Measurements from ENCODE around the gene ERICH3.
"Not testable (repeated sequence)": the region's sequence is repeated elsewhere in the genome, so short reads cannot be mapped to it uniquely, and the experiment has no call there.

The ERICH3 gene

DNA sequence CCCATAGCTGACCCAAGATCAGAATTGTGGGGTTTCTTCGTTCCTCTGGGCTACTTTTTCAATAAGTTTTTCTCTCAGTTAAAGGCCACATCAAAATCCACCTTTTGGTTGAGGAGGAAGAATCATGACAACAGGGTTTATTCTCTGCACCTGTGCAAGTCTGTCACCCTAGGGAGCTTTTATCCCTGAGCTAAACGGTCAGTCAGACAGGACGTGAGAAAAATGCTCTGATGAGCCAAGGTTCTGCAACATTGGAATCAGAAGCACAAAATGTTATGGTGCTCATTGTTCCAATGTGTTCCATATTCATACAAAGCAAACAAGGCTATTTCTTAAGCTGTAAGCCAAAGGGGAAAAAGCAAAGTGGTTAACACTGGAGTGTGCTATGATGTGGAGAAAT is 7.4 kb upstream of the ERICH3 start:
- DNase-seq (ENCODE audit: low read depth), result no peak

DNA sequence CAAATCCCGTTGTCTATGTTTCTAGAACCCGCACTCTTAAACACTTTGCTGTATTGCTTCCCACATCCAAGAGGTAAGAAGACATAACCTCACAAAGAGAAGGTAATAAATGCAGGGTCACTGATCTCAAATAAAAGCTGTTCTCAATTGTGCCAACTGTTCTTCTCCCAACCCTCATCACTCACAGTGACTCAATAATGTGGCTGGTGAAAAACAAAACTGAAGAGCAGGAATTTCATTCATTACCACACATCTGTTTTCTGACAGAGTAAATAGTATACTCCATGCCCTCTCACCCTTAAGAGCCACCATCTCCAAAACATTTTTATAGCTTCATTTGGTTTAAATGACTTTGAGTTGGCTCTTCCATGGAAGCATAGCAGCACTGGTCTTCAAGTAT is 6.2 kb upstream of the ERICH3 start:
- DNase-seq (ENCODE audit: low read depth), result no peak

- no peak for DNase-seq (ENCODE audit: low read depth)
These were observed 4.3 kb upstream of the ERICH3 start for GRCh38 chr1:74677926-74678325.

DNA sequence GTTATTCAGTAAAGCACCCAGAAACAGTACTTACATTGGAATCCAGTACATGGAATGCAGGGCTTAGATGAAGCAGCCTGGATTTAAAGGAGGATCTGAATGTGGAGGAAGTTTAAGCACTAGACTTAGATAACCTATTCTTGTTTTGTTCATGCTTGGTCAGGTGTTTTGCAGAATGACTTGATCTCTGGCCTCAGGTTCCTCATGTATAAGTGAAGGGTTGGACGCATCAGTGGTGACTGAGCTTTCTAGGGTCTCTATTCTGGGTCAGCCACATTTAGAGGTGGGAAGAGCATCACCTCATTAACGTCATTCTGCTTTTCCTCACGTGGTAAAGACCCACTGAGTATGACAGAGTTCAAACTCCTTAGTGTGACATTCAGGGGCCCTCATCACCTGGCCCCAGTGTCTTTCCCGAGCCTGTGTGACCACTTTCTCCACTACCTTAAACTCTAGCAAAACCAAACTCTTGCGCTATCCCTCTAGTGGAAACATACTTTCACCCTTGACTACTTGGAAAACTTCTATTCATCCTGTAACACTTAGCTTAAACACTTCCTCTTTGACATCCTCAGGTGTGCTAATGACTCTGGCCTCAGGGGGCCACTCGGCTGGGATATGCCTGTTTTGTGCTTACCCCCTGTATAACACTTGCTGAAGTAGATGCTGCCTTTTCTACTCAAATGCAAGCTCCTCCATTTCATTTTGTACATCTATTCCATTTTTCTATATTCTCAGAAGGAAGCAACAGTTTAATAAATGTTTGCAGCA is 871 bp upstream of the ERICH3 start:
- DNase-seq (ENCODE audit: low read depth), result no peak

GRCh38 chr1:74670866-74671265 is 2.7 kb downstream of the ERICH3 start:
- not testable (repeated sequence) for DNase-seq (ENCODE audit: low read depth)

GRCh38 chr1:74654708-74655107 is 18.9 kb downstream of the ERICH3 start:
- DNase-seq (ENCODE audit: low read depth), result no peak

- no peak for DNase-seq (ENCODE audit: low read depth)
These were observed 20.9 kb downstream of the ERICH3 start for GRCh38 chr1:74652711-74653139.

DNA sequence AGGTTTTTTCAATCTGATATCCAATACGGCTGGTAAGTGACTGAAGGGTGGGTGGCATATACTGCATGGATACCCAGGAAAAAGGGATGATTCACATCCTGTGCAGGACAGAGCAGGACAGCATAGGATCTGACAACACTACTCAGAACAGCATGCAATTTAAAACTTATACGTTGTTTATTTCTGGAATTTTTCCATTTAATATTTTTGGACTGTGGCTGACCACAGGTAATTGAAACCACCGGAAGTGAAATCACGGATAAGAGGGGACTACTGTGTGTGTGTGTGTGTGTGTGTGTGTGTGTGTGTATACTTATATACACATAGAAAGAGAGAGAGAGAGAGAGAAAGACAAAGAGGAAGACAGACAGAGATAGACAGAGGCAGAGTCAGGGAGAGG is 23.0 kb downstream of the ERICH3 start:
- no peak for DNase-seq (ENCODE audit: low read depth)

GRCh38 chr1:74641876-74642275 is 31.7 kb downstream of the ERICH3 start:
- DNase-seq (ENCODE audit: low read depth), result no peak

DNA sequence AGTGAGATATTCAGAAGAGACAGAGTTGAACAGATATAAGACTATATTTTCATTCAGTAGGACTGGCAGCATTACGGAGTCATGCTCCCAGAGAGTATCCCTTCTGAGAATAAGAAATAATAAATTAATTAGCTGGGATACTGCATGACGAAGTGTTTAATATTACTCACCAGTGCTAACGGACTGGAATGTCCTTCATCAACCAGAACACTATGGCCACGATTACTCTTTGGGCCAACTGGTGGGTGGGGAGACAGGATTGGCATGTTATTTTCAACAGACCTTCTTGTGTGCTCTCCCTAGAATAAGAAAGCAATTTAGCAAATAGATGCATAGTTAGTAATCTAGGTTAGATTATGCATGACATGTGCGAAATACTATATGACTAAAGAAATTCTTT is 32.4 kb downstream of the ERICH3 start:
- DNase-seq (ENCODE audit: low read depth), result no peak

DNA sequence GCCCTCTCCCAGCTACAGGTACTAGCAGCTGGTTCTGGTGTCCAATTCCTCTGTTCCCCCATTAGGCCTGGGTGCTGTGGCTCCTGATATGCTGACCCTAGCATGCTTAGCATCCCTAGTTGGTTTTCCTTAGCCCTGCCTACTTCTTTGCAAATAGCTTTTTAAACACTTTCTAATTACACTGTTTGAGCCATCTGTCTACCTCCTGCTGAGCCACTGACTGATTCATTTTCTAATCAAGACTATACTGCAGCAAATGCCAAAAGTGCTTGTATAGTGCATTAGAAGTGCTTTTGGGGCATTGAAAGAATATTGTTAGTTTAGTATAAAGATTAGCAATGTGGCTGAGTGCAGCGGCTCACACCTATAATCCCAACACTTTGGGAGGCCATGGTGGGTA is 36.3 kb downstream of the ERICH3 start:
- DNase-seq (ENCODE audit: low read depth), result no peak

DNA sequence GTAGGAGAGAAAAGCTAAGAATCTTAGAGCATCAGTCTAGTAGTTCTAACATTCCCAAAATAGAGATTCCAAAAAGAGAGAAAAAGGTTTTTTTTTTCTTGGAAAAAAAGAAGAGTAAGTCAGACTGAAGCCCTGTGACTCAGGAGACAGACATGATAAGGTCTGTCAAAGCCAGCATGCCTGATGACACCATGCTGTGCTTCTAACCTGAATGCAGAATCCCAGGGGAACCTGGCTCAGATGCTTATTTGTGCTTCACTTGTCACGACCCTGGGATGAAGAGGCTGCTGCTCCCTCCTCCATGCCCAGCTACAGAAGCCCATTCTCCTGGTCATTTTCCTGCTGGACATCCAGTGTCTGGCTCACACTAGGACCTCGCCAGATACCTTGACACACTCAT is 44.3 kb downstream of the ERICH3 start:
- no peak for DNase-seq (ENCODE audit: low read depth)

- DNase-seq (ENCODE audit: low read depth), result no peak
These were observed 49.9 kb downstream of the ERICH3 start for GRCh38 chr1:74623716-74624115.

GRCh38 chr1:74620242-74620641 is 53.4 kb downstream of the ERICH3 start:
- DNase-seq (ENCODE audit: low read depth), result no peak

- no peak for DNase-seq (ENCODE audit: low read depth)
These were observed 54.6 kb downstream of the ERICH3 start for GRCh38 chr1:74618974-74619373.

DNA sequence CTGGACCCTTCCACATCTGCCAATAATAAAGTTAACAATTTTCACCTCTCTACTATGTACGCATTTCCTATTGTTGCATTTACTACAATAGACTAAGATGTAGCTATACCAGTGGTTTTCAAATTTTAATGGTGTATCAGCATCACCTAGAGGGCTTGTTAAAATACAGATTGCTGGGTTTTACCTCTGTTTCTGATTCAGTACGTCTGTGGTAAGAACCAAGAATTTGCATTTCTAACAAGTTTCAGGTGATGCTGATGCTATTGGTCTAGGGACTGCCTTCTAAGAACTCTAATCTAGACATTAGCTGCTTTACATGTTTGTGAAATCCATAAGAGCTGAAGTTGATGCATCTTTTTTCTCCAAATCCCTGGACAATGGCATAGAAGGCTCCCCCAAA is 59.7 kb downstream of the ERICH3 start:
- no peak for DNase-seq (ENCODE audit: low read depth)

GRCh38 chr1:74611887-74612286 is 61.7 kb downstream of the ERICH3 start:
- no peak for DNase-seq (ENCODE audit: low read depth)

DNA sequence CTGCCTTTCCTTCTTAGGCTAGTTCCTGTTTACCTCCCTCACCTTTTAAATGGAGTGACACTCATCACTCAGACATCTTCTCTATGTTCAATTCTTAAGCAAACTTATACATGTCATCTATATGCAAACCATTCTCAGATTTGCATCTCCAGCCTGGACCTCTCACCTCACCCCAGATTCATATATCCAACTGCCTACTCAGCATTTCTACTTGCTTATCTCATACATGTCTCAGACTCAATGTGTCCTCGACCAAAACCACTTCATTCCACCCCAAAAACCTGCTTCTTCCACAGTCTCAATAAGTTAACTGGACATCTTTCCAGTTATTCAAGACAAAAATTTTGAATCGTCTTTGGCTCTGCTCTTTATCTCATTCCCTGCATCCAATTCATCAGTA is 62.6 kb downstream of the ERICH3 start:
- DNase-seq (ENCODE audit: low read depth), result no peak

DNA sequence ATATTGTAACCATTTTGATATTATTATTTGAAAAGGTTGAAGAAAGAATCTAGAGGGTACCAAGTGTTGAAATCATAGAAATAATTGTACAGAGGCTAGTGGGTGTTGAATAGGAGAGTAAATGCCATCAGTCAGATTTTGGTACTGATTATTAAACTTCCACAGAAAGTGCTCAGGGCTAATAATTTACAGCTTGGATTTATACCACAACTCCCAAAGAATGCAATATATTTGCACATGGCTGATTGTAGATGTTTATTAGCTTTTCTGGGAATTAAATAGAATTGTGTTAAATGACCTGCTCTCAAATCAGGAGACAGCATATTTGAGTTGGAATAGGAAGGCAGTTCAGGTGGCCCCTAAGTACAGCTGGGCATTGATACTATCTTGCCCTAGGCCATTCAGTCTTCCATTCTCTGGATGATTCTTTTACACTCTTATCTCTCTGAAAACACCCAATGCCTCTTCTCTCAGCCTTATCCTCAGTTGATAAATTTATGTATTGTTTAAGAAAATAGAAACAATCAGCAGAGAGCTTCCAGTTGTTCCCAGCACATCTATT is 63.7 kb downstream of the ERICH3 start:
- no peak for DNase-seq (ENCODE audit: low read depth)

DNA sequence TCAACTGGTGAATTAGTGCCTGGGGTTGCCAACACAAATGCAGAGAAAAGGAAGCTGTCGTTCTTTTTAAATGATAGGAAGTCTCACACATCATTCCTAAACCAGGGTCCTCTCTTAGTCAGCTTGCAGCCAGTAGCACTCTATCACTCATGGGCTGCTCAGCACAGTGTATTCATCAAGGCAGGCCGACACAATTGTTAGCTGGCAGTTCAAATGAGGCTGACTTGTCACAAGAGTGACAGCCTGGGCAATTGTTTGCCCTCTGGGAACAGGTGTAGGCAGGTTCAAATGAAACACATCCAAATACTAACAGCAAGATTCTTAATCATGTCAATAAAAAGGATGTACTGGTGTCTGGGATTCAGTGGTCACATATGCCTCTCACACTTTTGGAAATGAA is 76.9 kb downstream of the ERICH3 start:
- DNase-seq (ENCODE audit: low read depth), result no peak

GRCh38 chr1:74593887-74594866 is 79.4 kb downstream of the ERICH3 start:
- no peak for DNase-seq (ENCODE audit: low read depth)

- DNase-seq (ENCODE audit: low read depth), result no peak
These were observed 80.8 kb downstream of the ERICH3 start for GRCh38 chr1:74592580-74593355.
